HG03139 (cell line): Measurements from ENCODE around the gene SELE.

ENCODE experiments used
- ATAC-seq: cut with Tn5 transposase; IDR thresholded peaks from one replicate; pipeline ENCODE4 v1.9.1; 2021; ENCODE audit not compliant: unreplicated experiment

Gene SELE

GRCh38 chr1:169733924-169734323 lies at the start of gene SELE:
TSS of gene SELE (minus strand) at chr1:169734079. CDS start at chr1:169733612, 467 bp downstream.
- ATAC-seq = no peak

DNA sequence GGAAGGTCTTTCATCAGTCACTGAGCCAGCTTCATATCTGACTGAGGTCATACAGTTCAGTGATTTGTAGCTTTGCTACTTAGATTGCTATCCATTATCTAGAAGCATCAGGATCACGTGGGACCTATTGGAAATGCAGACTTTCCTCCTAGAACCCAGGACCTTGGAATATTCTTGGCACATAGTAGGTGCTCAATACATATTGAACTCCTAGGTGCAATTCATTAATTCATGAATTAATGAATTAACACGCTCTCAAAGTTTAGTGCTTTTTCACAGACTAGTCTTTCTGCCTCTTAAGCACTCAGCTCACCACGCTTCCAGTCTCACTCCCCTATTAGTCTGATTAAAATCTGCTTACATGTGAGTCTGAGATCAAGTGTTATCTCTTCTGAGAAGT lies 48.7 kb upstream of the SELE start:
- ATAC-seq = no peak

DNA sequence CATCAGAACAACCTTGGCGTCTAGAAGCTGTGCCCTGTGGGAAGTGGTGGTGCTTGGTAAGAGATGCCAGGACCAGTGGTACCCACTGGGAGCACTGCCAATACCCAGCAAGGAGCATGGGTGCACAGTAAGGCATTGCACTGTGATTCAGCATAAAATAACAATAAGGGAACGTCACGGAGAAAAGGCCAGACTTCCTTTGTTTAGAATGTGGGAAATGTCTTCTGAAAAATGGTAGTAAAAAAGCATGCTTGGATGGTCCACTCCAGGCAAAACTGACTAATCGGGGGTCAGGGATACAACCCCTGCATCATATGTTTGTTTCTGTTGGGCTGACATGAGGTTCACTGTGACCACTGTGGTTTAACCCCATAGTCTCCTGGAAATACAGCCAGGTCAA lies 46.1 kb upstream of the SELE start:
- ATAC-seq = no peak

GRCh38 chr1:169779150-169779549 lies 45.3 kb upstream of the SELE start:
- ATAC-seq = no peak

DNA sequence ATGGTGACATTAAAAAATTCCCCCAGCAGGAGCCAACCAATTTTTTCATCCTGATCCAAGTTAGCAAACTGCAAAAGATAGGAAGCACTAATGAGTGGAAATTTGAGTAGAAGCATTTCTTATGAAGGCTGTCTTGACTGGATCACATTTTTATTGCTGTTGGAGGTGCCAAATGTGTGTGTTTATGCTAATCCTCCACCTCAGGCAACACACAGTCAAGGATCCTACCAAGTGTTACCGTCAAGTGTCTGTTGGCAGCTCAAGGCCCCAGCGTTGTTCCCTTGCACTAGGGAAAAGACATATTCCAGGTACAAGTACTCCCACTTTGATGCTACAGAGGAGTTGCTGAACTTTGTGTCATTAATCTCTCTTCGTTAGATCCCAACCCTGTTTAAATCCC lies 42.6 kb upstream of the SELE start:
- no peak for ATAC-seq

- ATAC-seq = no peak
Measured at GRCh38 chr1:169768161-169768560, 34.3 kb upstream of the SELE start.

DNA sequence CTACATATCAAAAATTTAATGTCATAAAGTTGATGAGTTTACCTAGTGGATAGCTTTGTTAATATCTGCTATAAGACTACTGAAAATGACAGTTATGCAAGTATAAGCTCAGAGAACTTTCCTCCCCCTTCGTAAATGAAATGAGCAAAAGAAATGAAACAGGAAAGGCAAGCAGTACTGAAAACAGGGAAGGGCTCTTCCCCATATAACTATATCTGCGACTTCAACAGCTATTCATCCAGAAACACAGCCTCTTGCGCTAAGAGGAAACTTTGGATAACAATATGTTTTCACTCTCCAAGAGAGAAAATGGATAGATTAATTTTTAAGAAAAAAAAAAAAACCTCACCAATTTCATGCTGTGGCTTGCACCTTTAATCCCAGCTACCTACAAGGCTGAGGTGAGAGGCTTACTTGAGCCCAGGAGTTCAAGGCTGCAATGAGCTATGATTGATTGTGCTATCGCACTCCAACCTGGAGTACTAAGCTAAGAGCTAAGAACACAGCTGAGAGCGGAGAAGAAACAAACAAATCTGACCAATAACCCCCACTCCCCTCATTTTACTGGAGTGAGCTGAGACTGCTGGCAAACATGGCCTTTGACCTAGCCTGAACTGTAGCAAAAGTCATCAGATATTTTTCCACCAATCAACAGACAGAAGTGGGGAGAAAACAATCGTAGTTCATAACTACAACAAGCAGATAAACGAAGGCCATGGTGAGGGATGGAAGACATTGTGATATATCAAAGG lies 31.9 kb upstream of the SELE start:
- ATAC-seq = no peak

GRCh38 chr1:169764919-169765318 lies 31.0 kb upstream of the SELE start:
- ATAC-seq = no peak

GRCh38 chr1:169762699-169763098 lies 28.8 kb upstream of the SELE start:
- ATAC-seq = no peak

DNA sequence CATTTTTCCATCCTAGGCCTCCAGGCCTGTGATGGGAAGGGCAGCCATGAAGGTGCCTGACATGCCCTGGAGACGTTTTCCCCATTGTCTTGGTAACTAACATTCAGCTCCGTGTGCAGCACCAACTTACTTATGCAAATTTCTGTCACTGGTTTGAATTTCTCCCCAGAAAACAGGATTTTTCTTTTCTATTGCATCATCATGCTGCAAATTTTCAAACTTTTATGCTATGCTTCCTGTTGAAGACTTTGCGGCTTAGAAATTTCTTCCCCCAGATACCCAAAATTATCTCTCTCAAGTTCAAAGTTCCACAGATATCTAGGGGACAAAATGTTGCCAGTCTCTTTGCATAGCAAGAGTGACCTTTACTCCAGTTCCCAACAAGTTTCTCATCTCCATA lies 25.2 kb upstream of the SELE start:
- ATAC-seq = no peak

GRCh38 chr1:169753549-169753948 lies 19.7 kb upstream of the SELE start:
- ATAC-seq = no peak

GRCh38 chr1:169750041-169750440 lies 16.2 kb upstream of the SELE start:
- no peak for ATAC-seq

DNA sequence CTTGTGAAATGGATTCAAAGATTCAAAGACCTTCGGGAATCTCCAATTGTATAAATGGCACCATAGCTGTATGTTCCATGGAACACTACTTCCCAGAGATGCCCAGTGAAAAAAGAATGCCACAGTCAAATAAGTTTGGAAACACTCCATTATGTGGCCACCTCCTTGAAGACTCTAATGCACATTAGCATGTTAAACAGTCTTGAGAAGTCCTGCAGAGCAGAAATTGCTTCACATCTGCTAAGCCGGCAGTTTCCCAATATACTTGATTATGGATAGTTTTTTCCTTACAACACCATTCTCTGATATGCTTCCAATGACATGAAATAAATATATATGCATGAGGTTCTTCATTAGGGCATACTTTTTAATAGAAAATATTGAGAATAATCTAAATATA lies 12.7 kb upstream of the SELE start:
- no peak for ATAC-seq

- ATAC-seq = no peak
Measured at GRCh38 chr1:169745015-169745861, 11.4 kb upstream of the SELE start.

DNA sequence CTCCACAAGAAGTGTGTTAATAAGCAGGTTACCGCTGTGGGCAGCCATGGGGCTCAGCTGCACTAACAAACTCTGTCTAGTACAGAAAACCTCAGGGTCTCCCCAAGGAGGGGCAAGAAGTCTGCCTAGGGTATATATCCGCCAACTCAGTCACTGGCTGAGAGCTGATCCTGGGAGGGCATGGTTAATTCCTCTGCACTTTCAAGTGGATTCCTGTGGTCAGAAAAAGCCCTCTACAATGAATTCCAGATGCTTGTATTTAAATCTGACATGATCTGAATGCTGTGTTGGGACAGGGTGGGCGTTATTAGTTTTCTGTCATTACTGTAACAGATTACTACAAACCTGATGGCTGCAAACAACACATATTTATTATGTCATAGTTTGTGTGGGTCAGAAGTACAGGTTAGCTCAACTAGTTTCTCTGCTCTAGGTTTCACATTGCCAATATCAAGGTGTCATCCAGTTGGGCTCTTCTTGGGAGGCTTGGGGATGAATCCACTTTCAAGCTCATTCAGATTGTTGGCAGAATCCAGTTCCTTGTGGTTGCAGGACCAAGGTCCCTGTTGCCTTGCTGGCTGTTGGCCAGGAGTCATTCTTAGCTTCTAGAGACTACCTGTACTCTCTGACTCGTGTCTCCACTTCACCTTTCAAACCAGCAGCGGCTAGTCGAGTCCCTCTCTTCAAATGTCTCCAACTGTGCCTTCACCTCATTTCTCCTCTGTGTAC lies 8.0 kb upstream of the SELE start:
- no peak for ATAC-seq

DNA sequence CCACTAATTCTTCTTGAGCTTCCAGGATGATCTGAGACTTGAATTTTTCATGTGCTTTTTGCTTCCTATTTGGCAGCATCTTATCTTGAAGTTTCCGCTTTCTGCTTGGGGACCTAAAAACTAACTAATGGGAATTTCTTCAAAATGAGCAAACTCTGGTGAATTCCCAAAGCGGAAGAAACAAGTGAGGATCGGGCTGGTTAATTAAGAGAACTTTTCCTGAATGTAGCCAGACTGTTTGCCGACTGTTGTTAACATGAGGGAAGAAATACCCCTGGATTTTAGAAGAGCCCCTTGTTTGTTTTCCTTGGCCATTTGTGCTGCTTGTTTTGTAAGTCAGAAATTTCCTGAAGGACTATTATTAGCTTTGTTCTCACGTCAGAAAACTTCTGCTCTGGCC lies 6.1 kb upstream of the SELE start:
- ATAC-seq = no peak

DNA sequence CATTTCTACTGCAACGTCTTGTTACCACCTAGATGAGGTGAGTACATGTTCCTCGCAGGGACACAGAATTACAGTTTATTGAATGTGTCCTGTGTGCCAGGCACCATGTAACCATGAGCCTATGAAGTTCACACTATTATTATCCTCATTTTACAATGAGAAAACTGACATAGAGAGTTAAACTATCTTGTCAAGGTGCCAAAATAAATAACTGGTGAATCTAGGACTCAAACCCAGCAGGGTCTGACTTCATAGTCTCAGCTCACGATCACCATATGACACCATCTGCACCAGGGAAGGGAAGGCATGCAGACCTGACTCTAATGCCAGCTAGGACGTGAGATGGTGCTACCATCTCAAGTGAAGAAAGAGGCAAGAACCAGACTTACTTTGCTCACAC lies 2.4 kb downstream of the SELE start:
- no peak for ATAC-seq

DNA sequence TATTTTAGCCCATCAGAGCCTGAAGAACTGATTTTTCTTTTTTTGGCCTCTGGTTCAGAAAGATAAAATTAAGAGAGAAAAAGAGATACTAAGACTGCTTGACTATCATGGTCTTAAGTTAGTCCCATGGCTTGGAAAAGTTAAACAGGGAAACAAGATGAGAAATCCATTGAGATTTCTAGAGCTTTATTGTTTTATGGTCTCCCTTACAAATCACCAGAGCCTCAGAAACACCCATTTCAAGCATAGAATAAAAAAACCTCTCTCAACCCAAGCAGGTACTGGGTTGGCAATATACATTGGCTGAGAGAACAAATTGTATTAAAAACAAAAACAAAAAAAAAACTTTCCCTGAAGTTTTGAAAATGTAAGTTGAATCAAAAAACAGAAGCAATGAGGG lies 3.9 kb downstream of the SELE start:
- ATAC-seq = no peak

- ATAC-seq = no peak
Measured at GRCh38 chr1:169727307-169727706, 6.6 kb downstream of the SELE start.

DNA sequence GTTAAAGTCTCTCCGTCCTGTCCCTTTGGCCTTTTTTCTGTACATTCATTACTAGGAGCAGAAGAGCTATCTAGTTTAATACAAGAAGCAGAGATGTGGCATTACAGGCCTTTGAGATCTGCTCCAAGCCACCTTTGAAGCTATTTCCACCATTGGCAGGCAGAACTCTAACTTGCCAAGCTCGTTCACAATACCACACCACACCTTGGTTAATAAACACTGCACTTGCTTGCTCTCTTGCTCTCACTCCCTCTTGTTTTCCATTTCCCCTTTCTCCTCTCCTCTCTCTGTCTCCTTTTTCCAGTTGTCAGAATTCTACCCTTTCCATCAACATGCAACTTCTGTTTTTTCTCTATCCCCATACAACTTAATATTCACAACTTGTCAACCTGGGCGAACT lies 7.0 kb downstream of the SELE start:
- no peak for ATAC-seq

DNA sequence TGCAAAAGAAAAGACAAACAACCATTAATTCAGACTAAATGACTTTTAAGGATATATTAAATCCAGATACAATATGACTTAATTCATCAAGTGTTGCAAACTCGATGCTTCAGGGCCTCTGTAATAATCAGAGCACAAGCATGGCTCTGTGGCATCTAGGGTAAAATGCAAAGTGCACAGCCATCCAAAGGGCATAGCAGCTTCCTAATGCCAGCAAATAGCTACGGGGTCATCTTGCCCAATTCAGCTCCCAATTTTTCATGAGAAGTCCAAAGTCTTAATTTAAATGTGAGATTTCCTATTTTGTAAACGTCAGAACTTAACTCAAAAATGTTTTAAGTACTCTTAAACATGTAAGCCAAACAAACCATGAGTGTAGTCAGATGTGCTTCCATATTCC lies 7.9 kb downstream of the SELE start:
- no peak for ATAC-seq

GRCh38 chr1:169724168-169724567 lies 9.7 kb downstream of the SELE start:
- no peak for ATAC-seq
